Body of pancreas (tissue), 4 donors: ENCODE data around the gene CHRNA5. TPM values are rescaled to one million over a fixed set of nuclear protein-coding genes. Genes with fewer than 3 reads are reported as not detected.

Experiments
- ATAC-seq: fragments of 150-250 bp; one replicate; pipeline ENCODE4 v1.9.1; 2016
- DNase-seq, 4 donors: peaks; one replicate each; pipeline ENCODE4 v3.0.0-alpha.2; 2019
- H3K27ac ChIP-seq, 4 donors: fragments of 200-600 bp; sonication (generic); 1 replicate in 3 of 4; 2 replicates in 1 of 4; pipeline versions ENCODE4 v1.5.1 to v1.6.1; 2016 to 2019; ENCODE audit warnings: mild to moderate bottlenecking in 1 of 4, mixed read lengths in 1 of 4, moderate library complexity in 1 of 4
- H3K27me3 ChIP-seq, 2 donors: fragments of 200-600 bp; sonication (generic); one replicate each; pipeline ENCODE4 v1.6.0; 2016; ENCODE audit warnings: mild to moderate bottlenecking in 1 of 2
- H3K36me3 ChIP-seq, 2 donors: fragments of 200-600 bp; sonication (generic); replicated peaks in 1 of 2; 2 replicates each; pipeline ENCODE4 v1.5.1; 2016; ENCODE audit warnings: low read depth in 2 of 2; ENCODE audit not compliant: insufficient read depth in 1 of 2
- H3K4me1 ChIP-seq: fragments of 200-600 bp; sonication (generic); one replicate; pipeline ENCODE4 v1.6.0; 2016
- H3K4me3 ChIP-seq, 2 donors: fragments of 200-600 bp; sonication (generic); 1 replicate in 1 of 2; 2 replicates in 1 of 2; pipeline ENCODE4 v1.5.1; 2016 to 2019
- H3K9me3 ChIP-seq, 3 donors: fragments of 200-600 bp; sonication (generic); 1 replicate in 2 of 3; 2 replicates in 1 of 3; pipeline ENCODE4 v1.5.1; 2016
- CTCF ChIP-seq, 7 experiments: fragments of 450-650 bp in 4 of 7; fragments of 200-600 bp in 3 of 7; sonication (generic) in 3 of 7; IDR thresholded peaks; one replicate each; pipeline ENCODE4 v1.5.1; 2016 to 2019; ENCODE audit warnings: antibody characterized with exemption in 7 of 7
- POLR2A ChIP-seq, 3 donors: fragments of 450-650 bp; IDR thresholded peaks; one replicate each; pipeline ENCODE4 v1.6.1; 2016; ENCODE audit warnings: antibody characterized with exemption in 3 of 3, mild to moderate bottlenecking in 2 of 3
- WGBS, 2 donors: methylation state at CpG; one replicate each; pipeline ENCODE4 v1.1.5; 2017; 5-methylcytosine and 5-hydroxymethylcytosine counted together
- intact Hi-C: fragments of 100-400 bp; cut with DNase I; formaldehyde crosslinking; loops from one replicate; pipeline ENCODE4 v1.15.1; 2023
- total RNA-seq, 2 donors: library from RNA; depleted of rRNA; stranded (reverse); fragments of >200 nt; gene quantifications; one replicate each; pipeline ENCODE4 v1.1.0, GENCODE V29; 2016

Gene CHRNA5
- total RNA-seq, 2 donors from 2014 or later, result 1.6 TPM; not detected in 1

GRCh38 chr15:78618064-78618463 is 52.7 kb downstream of the CHRNA5 start:
- ATAC-seq (no peak), DNase-seq (no peak)
- intact Hi-C loops, result loop anchor here (5.0 kb wide), 1 partner anchor 139 kb away; no protein-coding TSS in a partner anchor

GRCh38 chr15:78618490-78618934 is 53.2 kb downstream of the CHRNA5 start:
- TF ChIP-seq CTCF (IDR thresholded peaks at IDR 0.05) (peak; percentile 70 to 86 (median 79)), POLR2A (IDR thresholded peaks at IDR 0.05) (no peak)

More at GRCh38 chr15:78618064-78618463, 52.7 kb downstream of the CHRNA5 start:
- no peaks in the 10 kb centered on the region for H3K36me3 ChIP-seq
- WGBS, 2 donors, result 72 to 73% methylated on average over 7 to 8 of the region's 8 CpGs
- TF ChIP-seq CTCF (IDR thresholded peaks at IDR 0.05) (no peak), POLR2A (IDR thresholded peaks at IDR 0.05) (no peak)
- peaks cover 9% of the 10 kb centered on the region for H3K4me1 ChIP-seq
- no peak overlapping the region for H3K27ac ChIP-seq
- H3K9me3 ChIP-seq, result no peaks in the 10 kb centered on the region
- H3K4me3 ChIP-seq, result no peak overlapping the region
- H3K27me3 ChIP-seq, result peaks cover 0 to 8% of the 10 kb centered on the region in 2 donors

GRCh38 chr15:78619022-78619950 is 54.0 kb downstream of the CHRNA5 start:
- H3K9me3 ChIP-seq, result no peaks in the 10 kb centered on the region
- no peak overlapping the region for H3K27ac ChIP-seq
- H3K4me3 ChIP-seq, result no peak overlapping the region
- no peaks in the 10 kb centered on the region for H3K36me3 ChIP-seq
- ATAC-seq (no peak), DNase-seq (no peak)
- peaks cover 9% of the 10 kb centered on the region for H3K4me1 ChIP-seq
- intact Hi-C loops, result loop anchor here (5.0 kb wide), 1 partner anchor 138 kb away; no protein-coding TSS in a partner anchor
- 42 to 47% methylated on average over 17 to 20 of the region's 20 CpGs for WGBS, 2 donors
- H3K27me3 ChIP-seq, result peaks cover 0 to 8% of the 10 kb centered on the region in 2 donors
- no peak for TF ChIP-seq POLR2A (IDR thresholded peaks at IDR 0.05)
- no peak for TF ChIP-seq CTCF (IDR thresholded peaks at IDR 0.05)

More at GRCh38 chr15:78618490-78618934, 53.2 kb downstream of the CHRNA5 start:
- peak; percentile 83 for ATAC-seq
- Histone ChIP-seq H3K9me3 (no peaks in the 10 kb centered on the region), H3K4me3 (no peak overlapping the region), H3K4me1 (peaks cover 9% of the 10 kb centered on the region), H3K27me3 (peaks cover 0 to 8% of the 10 kb centered on the region in 2 donors), H3K27ac (no peak overlapping the region), H3K36me3 (no peaks in the 10 kb centered on the region)
- peak; percentile 86 to 91 (median 90) for DNase-seq
- 15 to 20% methylated on average over 4 to 8 of the region's 8 CpGs for WGBS, 2 donors
- intact Hi-C loops, result loop anchor here (5.0 kb wide), 1 partner anchor 139 kb away; no protein-coding TSS in a partner anchor

GRCh38 chr15:78620021-78620526 is 54.8 kb downstream of the CHRNA5 start:
- H3K4me1 ChIP-seq, result peaks cover 9% of the 10 kb centered on the region
- ATAC-seq (no peak), DNase-seq (no peak)
- no peaks in the 10 kb centered on the region for H3K9me3 ChIP-seq
- H3K4me3 ChIP-seq, result no peak overlapping the region
- intact Hi-C loops, result loop anchor here (10.0 kb wide), 1 partner anchor 85 kb away; no protein-coding TSS in a partner anchor
- H3K36me3 ChIP-seq, result no peaks in the 10 kb centered on the region
- WGBS, 2 donors, result 1 to 6% methylated on average over 10 to 40 of the region's 41 CpGs
- H3K27ac ChIP-seq, result no peak overlapping the region
- H3K27me3 ChIP-seq, result peaks cover 0 to 8% of the 10 kb centered on the region in 2 donors
- TF ChIP-seq CTCF (IDR thresholded peaks at IDR 0.05), result no peak
- TF ChIP-seq POLR2A (IDR thresholded peaks at IDR 0.05), result no peak
